ENCODE data around the gene CLEC1B.
"Not testable (repeated sequence)": the region's sequence is repeated elsewhere in the genome, so short reads cannot be mapped to it uniquely, and the experiment has no call there.

Gene CLEC1B

GRCh38 chr12:9999016-9999415 lies at the start of gene CLEC1B:
Gene CLEC1B, minus strand, starts transcription at chr12:9999121. Its CDS starts 21 bp downstream, at chr12:9999100.
- no peak for DNase-seq

- peak; percentile 89 for DNase-seq
Observed at GRCh38 chr12:10048526-10048925, 49.6 kb upstream of the CLEC1B start.

GRCh38 chr12:10042167-10042566 lies 43.2 kb upstream of the CLEC1B start:
- DNase-seq: no peak

GRCh38 chr12:10033783-10034545 lies 35.0 kb upstream of the CLEC1B start:
- DNase-seq: peak; percentile 50

GRCh38 chr12:10031771-10032175 lies 32.9 kb upstream of the CLEC1B start:
- no peak for DNase-seq

GRCh38 chr12:10031321-10031720 lies 32.4 kb upstream of the CLEC1B start:
- no peak for DNase-seq

- DNase-seq: no peak
Observed at GRCh38 chr12:10030446-10030845, 31.5 kb upstream of the CLEC1B start, which contains the start of gene CLEC9A. Gene CLEC9A, plus strand, starts transcription at chr12:10030682. Its CDS starts 22,006 bp downstream, at chr12:10052688.

- DNase-seq: peak; percentile 98
Observed at GRCh38 chr12:10027721-10028120, 28.8 kb upstream of the CLEC1B start.

- DNase-seq: peak; percentile 71
Observed at GRCh38 chr12:10027311-10027710, 28.4 kb upstream of the CLEC1B start.

GRCh38 chr12:10026666-10027065 lies 27.7 kb upstream of the CLEC1B start:
- DNase-seq: not testable (repeated sequence)

- DNase-seq: peak; percentile 74
Observed at GRCh38 chr12:10025236-10025635, 26.3 kb upstream of the CLEC1B start.

- DNase-seq: no peak
Observed at GRCh38 chr12:10021342-10021741, 22.4 kb upstream of the CLEC1B start.

- peak; percentile 48 for DNase-seq
Observed at GRCh38 chr12:10018386-10018785, 19.5 kb upstream of the CLEC1B start.

- peak; percentile 8 for DNase-seq
Observed at GRCh38 chr12:10016881-10017280, 18.0 kb upstream of the CLEC1B start.

GRCh38 chr12:10015450-10015849 lies 16.5 kb upstream of the CLEC1B start:
- DNase-seq: no peak

- DNase-seq: no peak
Observed at GRCh38 chr12:10012630-10013330, 13.9 kb upstream of the CLEC1B start.

- no peak for DNase-seq
Observed at GRCh38 chr12:10001171-10001776, 2.4 kb upstream of the CLEC1B start.

GRCh38 chr12:9992296-9992695 lies 6.6 kb downstream of the CLEC1B start:
- DNase-seq: peak; percentile 58

- peak; percentile 49 for DNase-seq
Observed at GRCh38 chr12:9991876-9992275, 7.0 kb downstream of the CLEC1B start.

- peak; percentile 68 for DNase-seq
Observed at GRCh38 chr12:9980126-9980525, 18.8 kb downstream of the CLEC1B start.

GRCh38 chr12:9977916-9978315 lies 21.0 kb downstream of the CLEC1B start:
- DNase-seq: no peak

- DNase-seq: not testable (repeated sequence)
Observed at GRCh38 chr12:9976626-9977025, 22.3 kb downstream of the CLEC1B start.

GRCh38 chr12:9975614-9976013 lies 23.3 kb downstream of the CLEC1B start:
- DNase-seq: no peak

GRCh38 chr12:9974731-9975130 lies 24.2 kb downstream of the CLEC1B start:
- DNase-seq: not testable (repeated sequence)

Data from MV-4-11 (cell line).